OCI-LY7 (cell line): ENCODE measurements around the gene MARS1. TPM values are rescaled to one million over a fixed set of nuclear protein-coding genes. Genes with fewer than 3 reads are reported as not detected.

ENCODE experiments used
- BruUV-seq: library from RNA; stranded (reverse); fragments of 400-500 nt; replicated peaks from 2 replicates; lab custom pipeline; 2021; lab: Mats Ljungman, UMichigan
- CTCF ChIA-PET: fragments of 300-600 bp; sonication (Branson Sonifier 250); formaldehyde crosslinking; loops from one replicate; lab custom pipeline; 2022; ENCODE audit warnings: antibody characterized with exemption; ENCODE audit not compliant: unreplicated experiment; lab: Charles Lee
- POLR2A ChIA-PET: fragments of 300-600 bp; sonication (Branson Sonifier 250); formaldehyde crosslinking; loops from one replicate; lab custom pipeline; 2022; ENCODE audit warnings: antibody characterized with exemption; lab: Charles Lee
- DNase-seq: peaks from one replicate; pipeline ENCODE4 v3.0.0-alpha.2; 2015; ENCODE audit warnings: low spot score
- H2AFZ ChIP-seq: fragments of 200-600 bp; sonication (generic), shearing (Covaris generic); 2 replicates; pipeline ENCODE4 v1.6.1; 2014; ENCODE audit warnings: mild to moderate bottlenecking, antibody characterized with exemption, low read length, moderate library complexity
- H3K27ac ChIP-seq: fragments of 200-600 bp; sonication (generic); 2 replicates; pipeline ENCODE4 v1.5.1; 2014; ENCODE audit warnings: mixed run types, low read depth, mild to moderate bottlenecking, moderate library complexity, low read length, inconsistent platforms; ENCODE audit not compliant: poor library complexity, severe bottlenecking
- H3K36me3 ChIP-seq: fragments of 200-600 bp; sonication (generic); 2 replicates; pipeline ENCODE4 v1.6.1; 2014; ENCODE audit warnings: mild to moderate bottlenecking, antibody characterized with exemption, low read length, moderate library complexity, mixed read lengths; ENCODE audit not compliant: insufficient read depth
- H3K4me1 ChIP-seq: fragments of 200-600 bp; sonication (generic); 2 replicates; pipeline ENCODE4 v1.5.1; 2014; ENCODE audit warnings: mild to moderate bottlenecking, low read length; ENCODE audit not compliant: insufficient read depth, poor library complexity, severe bottlenecking
- H3K4me2 ChIP-seq: fragments of 200-600 bp; sonication (generic); 2 replicates; pipeline ENCODE4 v1.6.1; 2014; ENCODE audit warnings: mild to moderate bottlenecking, low read length
- H3K4me3 ChIP-seq: fragments of 200-600 bp; sonication (generic); 2 replicates; pipeline ENCODE4 v1.5.1; 2014; ENCODE audit warnings: mild to moderate bottlenecking, low read depth, low read length; ENCODE audit not compliant: poor library complexity, severe bottlenecking
- H3K79me2 ChIP-seq: fragments of 200-600 bp; sonication (generic); 2 replicates; pipeline ENCODE4 v1.6.1; 2016; ENCODE audit warnings: low read depth, mild to moderate bottlenecking, low read length, moderate library complexity, mixed read lengths; ENCODE audit not compliant: insufficient read depth
- H3K9me2 ChIP-seq: fragments of 200-600 bp; sonication (generic); 2 replicates; pipeline ENCODE4 v1.6.1; 2016; ENCODE audit warnings: mild to moderate bottlenecking, low read length, mixed read lengths; ENCODE audit not compliant: insufficient read depth
- H3K9me3 ChIP-seq: fragments of 200-600 bp; sonication (generic); 2 replicates; pipeline ENCODE4 v1.6.1; 2014; ENCODE audit warnings: mild to moderate bottlenecking, mixed run types, low read length, mixed read lengths
- H4K20me1 ChIP-seq: fragments of 200-600 bp; sonication (generic); 2 replicates; pipeline ENCODE4 v1.6.1; 2014; ENCODE audit warnings: mild to moderate bottlenecking, antibody characterized with exemption, low read length, moderate library complexity, mixed read lengths; ENCODE audit not compliant: insufficient read depth
- EZH2phosphoT487 ChIP-seq: fragments of 200-600 bp; sonication (generic); IDR thresholded peaks from 2 replicates; pipeline ENCODE4 v1.6.1; 2018; ENCODE audit warnings: low read depth, borderline replicate concordance, mild to moderate bottlenecking, mixed run types, antibody characterized with exemption, low read length, moderate library complexity, mixed read lengths
- intact Hi-C: fragments of 100-400 bp; cut with micrococcal nuclease; formaldehyde crosslinking; loops from one replicate; pipeline ENCODE4 v1.10.0; 2022; ENCODE audit not compliant: unreplicated experiment
- total RNA-seq, 2 experiments: library from RNA; depleted of rRNA in 1 of 2; stranded (reverse); fragments of >200 nt in 1 of 2; shearing (Covaris generic) in 1 of 2; gene quantifications; 2 replicates each; pipeline ENCODE4 v1.2.3, GENCODE V29; 2014 to 2022
- TF ChIP-seq, protein P1 (sequence below): fragments of 200-600 bp; sonication (generic); conservative IDR thresholded peaks from 2 replicates; pipeline ENCODE4 v1.5.1; 2014; ENCODE audit warnings: mild to moderate bottlenecking, antibody characterized with exemption, low read length, moderate library complexity, mixed read lengths

The MARS1 gene
- total RNA-seq, 2 experiments from 2014 or later, result 272 to 465 TPM

DNA sequence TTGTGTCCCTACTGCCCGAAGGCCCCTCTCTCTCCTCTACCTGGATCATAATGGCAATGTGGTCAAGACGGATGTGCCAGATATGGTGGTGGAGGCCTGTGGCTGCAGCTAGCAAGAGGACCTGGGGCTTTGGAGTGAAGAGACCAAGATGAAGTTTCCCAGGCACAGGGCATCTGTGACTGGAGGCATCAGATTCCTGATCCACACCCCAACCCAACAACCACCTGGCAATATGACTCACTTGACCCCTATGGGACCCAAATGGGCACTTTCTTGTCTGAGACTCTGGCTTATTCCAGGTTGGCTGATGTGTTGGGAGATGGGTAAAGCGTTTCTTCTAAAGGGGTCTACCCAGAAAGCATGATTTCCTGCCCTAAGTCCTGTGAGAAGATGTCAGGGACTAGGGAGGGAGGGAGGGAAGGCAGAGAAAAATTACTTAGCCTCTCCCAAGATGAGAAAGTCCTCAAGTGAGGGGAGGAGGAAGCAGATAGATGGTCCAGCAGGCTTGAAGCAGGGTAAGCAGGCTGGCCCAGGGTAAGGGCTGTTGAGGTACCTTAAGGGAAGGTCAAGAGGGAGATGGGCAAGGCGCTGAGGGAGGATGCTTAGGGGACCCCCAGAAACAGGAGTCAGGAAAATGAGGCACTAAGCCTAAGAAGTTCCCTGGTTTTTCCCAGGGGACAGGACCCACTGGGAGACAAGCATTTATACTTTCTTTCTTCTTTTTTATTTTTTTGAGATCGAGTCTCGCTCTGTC lies 31.0 kb upstream of the MARS1 start:
- Histone ChIP-seq H3K9me3 (no peaks in the 10 kb centered on the region), H4K20me1 (no peaks in the 10 kb centered on the region), H3K9me2 (no peaks in the 10 kb centered on the region), H2AFZ (no peak overlapping the region), H3K36me3 (no peaks in the 10 kb centered on the region), H3K4me3 (no peak overlapping the region), H3K79me2 (no peaks in the 10 kb centered on the region), H3K27ac (no peak overlapping the region), H3K4me2 (no peak overlapping the region), H3K4me1 (peaks cover 51% of the 10 kb centered on the region)
- no TSS peak for BruUV-seq
- POLR2A ChIA-PET, result interaction anchor here (1.1 to 1.3 kb wide), 2 partner anchors 29 to 157 kb away, joined by 3 read pairs; no protein-coding TSS in a partner anchor
- CTCF ChIA-PET, result no interaction called here
- DNase-seq, result no peak
- intact Hi-C loops, result loop anchor here (1.0 kb wide), 1 partner anchor 244 kb away; no protein-coding TSS in a partner anchor
- no peak for TF ChIP-seq EZH2phosphoT487
- TF ChIP-seq, protein P1, sequence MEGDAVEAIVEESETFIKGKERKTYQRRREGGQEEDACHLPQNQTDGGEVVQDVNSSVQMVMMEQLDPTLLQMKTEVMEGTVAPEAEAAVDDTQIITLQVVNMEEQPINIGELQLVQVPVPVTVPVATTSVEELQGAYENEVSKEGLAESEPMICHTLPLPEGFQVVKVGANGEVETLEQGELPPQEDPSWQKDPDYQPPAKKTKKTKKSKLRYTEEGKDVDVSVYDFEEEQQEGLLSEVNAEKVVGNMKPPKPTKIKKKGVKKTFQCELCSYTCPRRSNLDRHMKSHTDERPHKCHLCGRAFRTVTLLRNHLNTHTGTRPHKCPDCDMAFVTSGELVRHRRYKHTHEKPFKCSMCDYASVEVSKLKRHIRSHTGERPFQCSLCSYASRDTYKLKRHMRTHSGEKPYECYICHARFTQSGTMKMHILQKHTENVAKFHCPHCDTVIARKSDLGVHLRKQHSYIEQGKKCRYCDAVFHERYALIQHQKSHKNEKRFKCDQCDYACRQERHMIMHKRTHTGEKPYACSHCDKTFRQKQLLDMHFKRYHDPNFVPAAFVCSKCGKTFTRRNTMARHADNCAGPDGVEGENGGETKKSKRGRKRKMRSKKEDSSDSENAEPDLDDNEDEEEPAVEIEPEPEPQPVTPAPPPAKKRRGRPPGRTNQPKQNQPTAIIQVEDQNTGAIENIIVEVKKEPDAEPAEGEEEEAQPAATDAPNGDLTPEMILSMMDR, result no peak

DNA sequence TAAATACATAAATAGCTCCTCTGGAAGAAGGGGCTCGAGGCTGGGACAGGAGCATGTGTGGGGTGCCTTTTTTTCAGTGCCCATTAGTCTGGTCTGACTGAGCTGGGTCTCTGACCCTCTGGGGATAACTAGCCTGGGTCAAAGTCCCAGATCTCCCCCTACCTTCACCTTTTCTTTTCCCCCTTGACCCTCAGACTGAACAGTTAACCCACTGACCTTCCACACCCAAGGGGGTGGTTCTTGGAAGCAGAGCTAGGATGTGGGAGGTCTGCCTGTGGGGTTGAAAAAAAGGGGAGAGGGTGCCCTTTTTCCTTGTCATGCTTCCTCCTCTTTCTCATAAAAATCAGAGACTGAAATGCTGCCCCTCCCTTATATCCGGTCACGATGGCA lies 29.2 kb upstream of the MARS1 start:
- H3K79me2 ChIP-seq, result no peaks in the 10 kb centered on the region
- no peaks in the 10 kb centered on the region for H3K36me3 ChIP-seq
- ChIA-PET POLR2A (interaction anchor here (0.6 to 2.0 kb wide), 9 partner anchors 18 to 221 kb away, joined by 3 to 10 read pairs (median 4); partner anchors contain the start of genes ARHGAP9 and DCTN2), CTCF (interaction anchor here (0.6 to 1.6 kb wide), 12 partner anchors 8 to 772 kb away, joined by 3 to 6 read pairs (median 3); partner anchors contain the start of genes ARHGAP9 and B4GALNT1)
- TF ChIP-seq, protein P1, result no peak
- TF ChIP-seq EZH2phosphoT487, result no peak
- peak overlapping the region; percentile 90 for H3K4me2 ChIP-seq
- intact Hi-C loops, result loop anchor here (1.0 kb wide), 2 partner anchors 21 to 62 kb away; partner anchors contain the start of genes ARHGAP9 and DDIT3
- H3K27ac ChIP-seq, result peak overlapping the region; percentile 71
- no peaks in the 10 kb centered on the region for H3K9me2 ChIP-seq
- no peaks in the 10 kb centered on the region for H4K20me1 ChIP-seq
- peak overlapping the region; percentile 81 for H2AFZ ChIP-seq
- no peaks in the 10 kb centered on the region for H3K9me3 ChIP-seq
- H3K4me3 ChIP-seq, result peak overlapping the region; percentile 77
- no peak for DNase-seq
- H3K4me1 ChIP-seq, result peaks cover 47% of the 10 kb centered on the region
- BruUV-seq, result TSS peak; percentile 88
